PC-3 (cell line): ENCODE results near the gene IGSF22. TPM values are rescaled to one million over a fixed set of nuclear protein-coding genes. Genes with fewer than 3 reads are reported as not detected.

ENCODE experiments used
- ATAC-seq: fragments of 200-7000 bp; cut with Tn5 transposase; 2 replicates; pipeline ENCODE4 v1.9.1; 2020; ENCODE audit warnings: mild to moderate bottlenecking, moderate library complexity
- BruUV-seq: library from RNA; stranded (reverse); fragments of 400-500 nt; replicated peaks from 2 replicates; lab custom pipeline; 2021; lab: Mats Ljungman, UMichigan
- CTCF ChIA-PET: fragments of 300-600 bp; sonication (Branson Sonifier 250); formaldehyde crosslinking; loops from one replicate; lab custom pipeline; 2022; ENCODE audit warnings: antibody characterized with exemption; lab: Charles Lee
- POLR2A ChIA-PET: fragments of 300-600 bp; sonication (Branson Sonifier 250); formaldehyde crosslinking; loops from one replicate; lab custom pipeline; 2022; ENCODE audit warnings: antibody characterized with exemption; ENCODE audit not compliant: unreplicated experiment; lab: Charles Lee
- DNase-seq: peaks from one replicate; pipeline ENCODE4 v3.0.0-alpha.2; 2015
- H2AFZ ChIP-seq: fragments of 300-600 bp; sonication (generic); 2 replicates; pipeline ENCODE4 v1.6.0; 2016; ENCODE audit warnings: antibody characterized with exemption, low read length
- H3F3A ChIP-seq: fragments of 300-600 bp; sonication (generic); one replicate; pipeline ENCODE4 v1.6.0; 2017; ENCODE audit warnings: antibody characterized with exemption, low read length, control low read depth, mild to moderate bottlenecking; ENCODE audit not compliant: unreplicated experiment
- H3K27ac ChIP-seq: fragments of 300-600 bp; sonication (generic); 2 replicates; pipeline ENCODE4 v1.5.1; 2016; ENCODE audit warnings: mild to moderate bottlenecking, low read length
- H3K27me3 ChIP-seq: fragments of 300-600 bp; sonication (generic); 2 replicates; pipeline ENCODE4 v1.6.1; 2016; ENCODE audit warnings: low read length, mixed read lengths
- H3K36me3 ChIP-seq: fragments of 300-600 bp; sonication (generic); 2 replicates; pipeline ENCODE4 v1.6.1; 2016; ENCODE audit warnings: low read depth, mixed run types, low read length, mixed read lengths
- H3K4me1 ChIP-seq: fragments of 300-600 bp; sonication (generic); 2 replicates; pipeline ENCODE4 v1.5.1; 2016; ENCODE audit warnings: low read length; ENCODE audit not compliant: insufficient read depth
- H3K4me2 ChIP-seq: fragments of 300-600 bp; sonication (generic); 2 replicates; pipeline ENCODE4 v1.6.0; 2016; ENCODE audit warnings: low read length
- H3K4me3 ChIP-seq: fragments of 300-600 bp; sonication (generic); 2 replicates; pipeline ENCODE4 v1.5.1; 2016; ENCODE audit warnings: mild to moderate bottlenecking, low read length, mixed read lengths
- H3K79me2 ChIP-seq: fragments of 300-600 bp; sonication (generic); 2 replicates; pipeline ENCODE4 v1.6.1; 2017; ENCODE audit warnings: low read length, mixed read lengths
- H3K9ac ChIP-seq: fragments of 300-600 bp; sonication (generic); 2 replicates; pipeline ENCODE4 v1.6.0; 2016; ENCODE audit warnings: mild to moderate bottlenecking, low read length
- H3K9me2 ChIP-seq: fragments of 300-600 bp; sonication (generic); replicated peaks from 2 replicates; pipeline ENCODE4 v1.6.1; 2016; ENCODE audit warnings: mixed run types, low read length, mixed read lengths
- H3K9me3 ChIP-seq: fragments of 300-600 bp; sonication (generic); 2 replicates; pipeline ENCODE4 v1.6.1; 2016; ENCODE audit warnings: low read length, mixed read lengths
- H4K20me1 ChIP-seq: fragments of 300-600 bp; sonication (generic); 2 replicates; pipeline ENCODE4 v1.6.1; 2016; ENCODE audit warnings: low read length, mixed read lengths
- EZH2 ChIP-seq: fragments of 300-600 bp; sonication (generic); IDR thresholded peaks from one replicate; pipeline ENCODE4 v1.6.1; 2017; ENCODE audit warnings: antibody characterized with exemption, mild to moderate bottlenecking, low read length; ENCODE audit not compliant: unreplicated experiment
- EZH2phosphoT487 ChIP-seq: fragments of 300-600 bp; sonication (generic); IDR thresholded peaks from 2 replicates; pipeline ENCODE4 v1.6.1; 2018; ENCODE audit warnings: mild to moderate bottlenecking, antibody characterized with exemption, low read length, borderline replicate concordance
- intact Hi-C: fragments of 100-400 bp; cut with micrococcal nuclease; formaldehyde crosslinking; loops from 2 replicates; pipeline ENCODE4 v1.9.0; 2023
- total RNA-seq: library from RNA; depleted of rRNA; stranded (reverse); fragments of >200 nt; gene quantifications from 2 replicates; pipeline ENCODE4 v1.2.3, GENCODE V29; 2014
- TF ChIP-seq, protein P1 (sequence below): fragments of 300-600 bp; sonication (generic); conservative IDR thresholded peaks from 2 replicates; pipeline ENCODE4 v1.5.1; 2017; ENCODE audit warnings: antibody characterized with exemption, low read depth, mild to moderate bottlenecking, low read length

IGSF22 gene
- total RNA-seq, 1 experiment from 2014 or later = not detected

DNA sequence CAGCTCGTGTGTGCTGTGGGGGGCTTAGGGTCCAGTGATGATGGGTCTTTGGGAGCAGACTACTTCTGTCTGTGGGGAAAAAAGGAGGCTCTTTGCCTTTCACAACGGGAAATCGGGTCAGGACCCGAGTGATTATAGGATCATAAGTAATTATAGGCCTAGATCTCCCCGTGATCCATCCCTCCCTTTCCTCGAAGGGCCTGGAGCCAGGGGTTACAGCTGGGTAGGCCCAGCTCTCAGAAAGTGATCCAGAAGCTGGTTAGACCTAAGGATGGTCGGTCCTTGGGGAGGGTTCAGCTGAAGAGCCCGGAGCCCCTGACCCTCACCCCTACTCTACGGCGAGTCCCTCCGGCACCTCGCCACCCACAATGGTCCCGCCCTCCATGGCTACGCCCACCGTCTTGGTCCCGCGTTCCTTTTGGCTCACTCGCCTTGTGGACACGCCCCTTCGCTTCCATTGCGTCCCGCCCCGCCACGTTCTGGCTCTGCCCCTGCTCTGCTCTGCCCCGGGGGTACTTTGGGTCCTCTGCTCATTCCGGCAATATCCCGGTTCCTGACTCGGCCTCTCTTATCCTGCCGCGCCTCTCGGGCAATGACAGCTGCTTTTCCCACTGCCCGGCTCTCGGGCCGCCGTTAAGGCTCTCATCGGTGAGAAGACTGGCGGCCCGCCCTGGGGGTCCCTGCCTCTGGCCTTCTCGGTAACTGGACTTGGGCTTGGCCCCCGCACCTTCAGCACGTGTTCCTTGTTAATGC, 5.0 kb downstream of the IGSF22 start:
- Histone ChIP-seq H3K9ac (peak overlapping the region; percentile 31), H3K4me1 (no peaks in the 10 kb centered on the region), H3K4me2 (peak overlapping the region; percentile 60), H3F3A (no peaks in the 10 kb centered on the region), H3K4me3 (peak overlapping the region; percentile 53), H3K27me3 (no peaks in the 10 kb centered on the region), H3K36me3 (no peaks in the 10 kb centered on the region), H3K79me2 (no peaks in the 10 kb centered on the region), H4K20me1 (no peaks in the 10 kb centered on the region), H3K9me3 (no peaks in the 10 kb centered on the region), H3K9me2 (no peaks in the 10 kb centered on the region), H3K27ac (no peak overlapping the region), H2AFZ (peak overlapping the region; percentile 64; the same call in 1 of the 2 replicates)
- no peak for TF ChIP-seq EZH2phosphoT487
- no peak for TF ChIP-seq EZH2
- TF ChIP-seq, protein P1, sequence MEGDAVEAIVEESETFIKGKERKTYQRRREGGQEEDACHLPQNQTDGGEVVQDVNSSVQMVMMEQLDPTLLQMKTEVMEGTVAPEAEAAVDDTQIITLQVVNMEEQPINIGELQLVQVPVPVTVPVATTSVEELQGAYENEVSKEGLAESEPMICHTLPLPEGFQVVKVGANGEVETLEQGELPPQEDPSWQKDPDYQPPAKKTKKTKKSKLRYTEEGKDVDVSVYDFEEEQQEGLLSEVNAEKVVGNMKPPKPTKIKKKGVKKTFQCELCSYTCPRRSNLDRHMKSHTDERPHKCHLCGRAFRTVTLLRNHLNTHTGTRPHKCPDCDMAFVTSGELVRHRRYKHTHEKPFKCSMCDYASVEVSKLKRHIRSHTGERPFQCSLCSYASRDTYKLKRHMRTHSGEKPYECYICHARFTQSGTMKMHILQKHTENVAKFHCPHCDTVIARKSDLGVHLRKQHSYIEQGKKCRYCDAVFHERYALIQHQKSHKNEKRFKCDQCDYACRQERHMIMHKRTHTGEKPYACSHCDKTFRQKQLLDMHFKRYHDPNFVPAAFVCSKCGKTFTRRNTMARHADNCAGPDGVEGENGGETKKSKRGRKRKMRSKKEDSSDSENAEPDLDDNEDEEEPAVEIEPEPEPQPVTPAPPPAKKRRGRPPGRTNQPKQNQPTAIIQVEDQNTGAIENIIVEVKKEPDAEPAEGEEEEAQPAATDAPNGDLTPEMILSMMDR = no peak
- intact Hi-C loops = no loop called here
- ChIA-PET POLR2A (no interaction called here), CTCF (no interaction called here)
- BruUV-seq = no TSS peak
- DNase-seq (peak; percentile 34), ATAC-seq (peak; percentile 65)

DNA sequence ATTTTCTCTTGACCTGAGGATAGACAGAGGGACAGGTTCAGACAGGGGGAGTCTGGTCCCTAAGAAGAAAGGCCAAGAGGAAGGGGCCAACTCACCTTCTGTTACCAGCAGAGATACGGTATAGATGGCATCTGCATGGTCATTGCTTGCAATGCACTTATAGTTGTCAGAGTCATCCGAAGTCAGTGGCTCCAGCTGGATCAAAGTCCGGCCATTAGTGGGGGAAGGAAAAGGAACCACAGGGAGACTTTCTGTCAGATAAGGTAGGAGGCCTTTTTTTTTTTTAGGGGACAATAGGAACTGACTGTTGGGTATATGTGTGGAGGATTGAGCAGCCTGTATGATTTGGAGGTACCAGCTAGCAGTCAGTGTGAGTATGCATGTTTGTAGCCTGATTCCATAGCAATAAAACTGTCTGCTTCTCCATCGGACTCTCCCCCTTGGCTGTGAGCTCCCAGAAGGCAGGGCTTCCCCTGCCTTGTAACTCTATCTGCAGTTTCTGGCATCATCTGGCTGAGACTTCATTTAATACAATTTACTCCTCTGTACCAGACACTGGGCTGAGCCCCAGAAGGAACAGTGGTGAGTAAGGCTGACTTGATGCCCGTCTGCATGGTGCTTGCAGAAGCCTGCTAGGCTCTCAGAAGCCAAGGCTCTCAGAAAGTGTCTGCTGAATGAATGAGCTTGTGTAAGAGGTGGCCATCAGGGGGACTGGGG, 5.7 kb downstream of the IGSF22 start:
- Histone ChIP-seq H3K4me3 (no peak overlapping the region), H4K20me1 (no peaks in the 10 kb centered on the region), H3K4me1 (no peaks in the 10 kb centered on the region), H3K79me2 (no peaks in the 10 kb centered on the region), H3K27ac (no peak overlapping the region), H3K9ac (no peak overlapping the region), H3K4me2 (no peak overlapping the region), H2AFZ (no peak overlapping the region), H3K27me3 (no peaks in the 10 kb centered on the region), H3K9me2 (no peaks in the 10 kb centered on the region), H3K36me3 (no peaks in the 10 kb centered on the region), H3F3A (no peaks in the 10 kb centered on the region), H3K9me3 (no peaks in the 10 kb centered on the region)
- TF ChIP-seq EZH2phosphoT487 = no peak
- TF ChIP-seq EZH2 = no peak
- TF ChIP-seq, protein P1 = no peak
- ATAC-seq (peak; percentile 19; the same call in 1 of the 2 replicates), DNase-seq (no peak)
- intact Hi-C loops = no loop called here
- ChIA-PET CTCF (interaction anchor here (0.6 kb wide), 1 partner anchor 55 kb away, joined by 3 read pairs; no protein-coding TSS in a partner anchor), POLR2A (no interaction called here)
- no TSS peak for BruUV-seq

DNA sequence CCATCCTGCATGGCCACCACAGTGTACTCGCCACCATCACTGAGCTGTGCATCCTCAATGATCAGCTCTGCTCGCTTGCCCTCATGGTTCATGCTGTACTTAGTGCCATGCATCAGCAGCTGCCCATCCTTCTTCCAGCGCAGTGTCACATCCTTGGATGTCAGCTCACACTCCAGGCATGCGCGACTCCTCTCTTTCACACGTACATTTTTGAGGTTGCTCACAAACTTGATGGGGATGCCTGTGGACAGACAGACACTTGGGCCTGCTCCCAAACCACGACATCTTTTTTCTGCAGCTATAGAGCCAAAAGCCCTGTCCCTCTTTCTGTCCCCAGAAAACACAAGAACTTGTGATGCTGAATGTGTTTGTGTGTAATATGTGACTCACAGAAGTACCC, 10.5 kb downstream of the IGSF22 start:
- H3K9me2 ChIP-seq = no peaks in the 10 kb centered on the region

More for the DNA sequence above, 10.5 kb downstream of the IGSF22 start:
- Histone ChIP-seq H4K20me1 (no peaks in the 10 kb centered on the region), H3K4me2 (no peak overlapping the region), H2AFZ (no peak overlapping the region), H3F3A (no peaks in the 10 kb centered on the region), H3K27ac (no peak overlapping the region), H3K79me2 (no peaks in the 10 kb centered on the region), H3K27me3 (no peaks in the 10 kb centered on the region), H3K4me3 (no peak overlapping the region), H3K36me3 (no peaks in the 10 kb centered on the region), H3K4me1 (no peaks in the 10 kb centered on the region), H3K9me3 (no peaks in the 10 kb centered on the region), H3K9ac (no peak overlapping the region)
- BruUV-seq = no TSS peak
- no peak for TF ChIP-seq EZH2
- TF ChIP-seq EZH2phosphoT487 = no peak
- TF ChIP-seq, protein P1 = no peak
- intact Hi-C loops = no loop called here
- ATAC-seq (no peak), DNase-seq (no peak)
- ChIA-PET POLR2A (no interaction called here), CTCF (no interaction called here)
